GM23338 (cell line): Measurements from ENCODE around the gene UVRAG. TPM values are rescaled to one million over a fixed set of nuclear protein-coding genes. Genes with fewer than 3 reads are reported as not detected.

ENCODE experiments used
- EZH2 ChIP-seq: fragments of 200-600 bp; sonication (generic); IDR thresholded peaks from one replicate; pipeline ENCODE4 v1.8.0; 2017; ENCODE audit warnings: antibody characterized with exemption, mild to moderate bottlenecking, low read depth; ENCODE audit not compliant: unreplicated experiment
- ZNF114 ChIP-seq: fragments of 250-450 bp; sonication (Bioruptor Pico); IDR thresholded peaks from 2 replicates; pipeline ENCODE4 v1.5.0; 2020; ENCODE audit warnings: mild to moderate bottlenecking, moderate library complexity
- polyA plus RNA-seq: library from polyadenylated mRNA; unstranded; fragments of >200 nt; fragmentation: Nextera tagmentation; extraction: Ambion mirVana; gene quantifications from 2 replicates; pipeline ENCODE4 v1.2.1, GENCODE V29; 2016
- total RNA-seq: library from RNA; depleted of rRNA; stranded (reverse); fragments of >200 nt; shearing (Covaris generic); gene quantifications from 2 replicates; pipeline ENCODE4 v1.2.3, GENCODE V29; 2014
- TF ChIP-seq, protein P1 (sequence below): fragments of 250-450 bp; sonication (Bioruptor Pico); IDR thresholded peaks from 2 replicates; pipeline ENCODE4 v1.5.0; 2020; ENCODE audit warnings: mild to moderate bottlenecking, moderate library complexity
- TF ChIP-seq, protein P2 (sequence below): IDR thresholded peaks from 2 replicates; pipeline ENCODE4 v1.6.1; 2016; ENCODE audit warnings: antibody characterized with exemption
- TF ChIP-seq, protein P3 (sequence below), 2 experiments: fragments of 200-600 bp in 1 of 2; sonication (generic) in 1 of 2; conservative IDR thresholded peaks; 2 replicates each; pipeline versions ENCODE4 v1.5.1 to v1.6.1; 2016 to 2017; ENCODE audit warnings: antibody characterized with exemption in 2 of 2, low read depth in 2 of 2, mild to moderate bottlenecking in 2 of 2, moderate library complexity in 1 of 2
- TF ChIP-seq, protein P4 (sequence below): IDR thresholded peaks from one replicate; pipeline ENCODE4 v1.6.1; 2018; ENCODE audit warnings: antibody characterized with exemption; ENCODE audit not compliant: unreplicated experiment

The UVRAG gene
- total and polyA plus RNA-seq, 2 experiments from 2014 or later, result 15.3 to 17.4 TPM

DNA sequence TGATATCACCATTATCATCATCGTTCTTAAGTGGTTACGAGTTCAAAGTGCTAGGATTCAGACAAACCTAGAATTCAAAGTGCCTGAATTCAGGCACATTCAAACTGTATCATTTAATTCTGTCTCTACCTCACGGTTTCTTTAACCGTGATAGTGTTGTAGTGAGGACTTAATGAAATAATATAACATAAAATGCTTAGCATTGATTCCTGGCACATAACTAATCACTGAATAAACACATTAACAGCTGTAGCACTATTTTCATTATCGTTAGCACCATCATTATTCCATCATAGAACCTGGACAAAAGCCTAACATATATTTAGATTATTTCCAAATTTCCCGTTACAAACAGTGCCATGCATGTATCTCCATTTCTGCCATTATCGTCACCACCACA, 289.3 kb downstream of the UVRAG start (continued):
- TF ChIP-seq, protein P1, sequence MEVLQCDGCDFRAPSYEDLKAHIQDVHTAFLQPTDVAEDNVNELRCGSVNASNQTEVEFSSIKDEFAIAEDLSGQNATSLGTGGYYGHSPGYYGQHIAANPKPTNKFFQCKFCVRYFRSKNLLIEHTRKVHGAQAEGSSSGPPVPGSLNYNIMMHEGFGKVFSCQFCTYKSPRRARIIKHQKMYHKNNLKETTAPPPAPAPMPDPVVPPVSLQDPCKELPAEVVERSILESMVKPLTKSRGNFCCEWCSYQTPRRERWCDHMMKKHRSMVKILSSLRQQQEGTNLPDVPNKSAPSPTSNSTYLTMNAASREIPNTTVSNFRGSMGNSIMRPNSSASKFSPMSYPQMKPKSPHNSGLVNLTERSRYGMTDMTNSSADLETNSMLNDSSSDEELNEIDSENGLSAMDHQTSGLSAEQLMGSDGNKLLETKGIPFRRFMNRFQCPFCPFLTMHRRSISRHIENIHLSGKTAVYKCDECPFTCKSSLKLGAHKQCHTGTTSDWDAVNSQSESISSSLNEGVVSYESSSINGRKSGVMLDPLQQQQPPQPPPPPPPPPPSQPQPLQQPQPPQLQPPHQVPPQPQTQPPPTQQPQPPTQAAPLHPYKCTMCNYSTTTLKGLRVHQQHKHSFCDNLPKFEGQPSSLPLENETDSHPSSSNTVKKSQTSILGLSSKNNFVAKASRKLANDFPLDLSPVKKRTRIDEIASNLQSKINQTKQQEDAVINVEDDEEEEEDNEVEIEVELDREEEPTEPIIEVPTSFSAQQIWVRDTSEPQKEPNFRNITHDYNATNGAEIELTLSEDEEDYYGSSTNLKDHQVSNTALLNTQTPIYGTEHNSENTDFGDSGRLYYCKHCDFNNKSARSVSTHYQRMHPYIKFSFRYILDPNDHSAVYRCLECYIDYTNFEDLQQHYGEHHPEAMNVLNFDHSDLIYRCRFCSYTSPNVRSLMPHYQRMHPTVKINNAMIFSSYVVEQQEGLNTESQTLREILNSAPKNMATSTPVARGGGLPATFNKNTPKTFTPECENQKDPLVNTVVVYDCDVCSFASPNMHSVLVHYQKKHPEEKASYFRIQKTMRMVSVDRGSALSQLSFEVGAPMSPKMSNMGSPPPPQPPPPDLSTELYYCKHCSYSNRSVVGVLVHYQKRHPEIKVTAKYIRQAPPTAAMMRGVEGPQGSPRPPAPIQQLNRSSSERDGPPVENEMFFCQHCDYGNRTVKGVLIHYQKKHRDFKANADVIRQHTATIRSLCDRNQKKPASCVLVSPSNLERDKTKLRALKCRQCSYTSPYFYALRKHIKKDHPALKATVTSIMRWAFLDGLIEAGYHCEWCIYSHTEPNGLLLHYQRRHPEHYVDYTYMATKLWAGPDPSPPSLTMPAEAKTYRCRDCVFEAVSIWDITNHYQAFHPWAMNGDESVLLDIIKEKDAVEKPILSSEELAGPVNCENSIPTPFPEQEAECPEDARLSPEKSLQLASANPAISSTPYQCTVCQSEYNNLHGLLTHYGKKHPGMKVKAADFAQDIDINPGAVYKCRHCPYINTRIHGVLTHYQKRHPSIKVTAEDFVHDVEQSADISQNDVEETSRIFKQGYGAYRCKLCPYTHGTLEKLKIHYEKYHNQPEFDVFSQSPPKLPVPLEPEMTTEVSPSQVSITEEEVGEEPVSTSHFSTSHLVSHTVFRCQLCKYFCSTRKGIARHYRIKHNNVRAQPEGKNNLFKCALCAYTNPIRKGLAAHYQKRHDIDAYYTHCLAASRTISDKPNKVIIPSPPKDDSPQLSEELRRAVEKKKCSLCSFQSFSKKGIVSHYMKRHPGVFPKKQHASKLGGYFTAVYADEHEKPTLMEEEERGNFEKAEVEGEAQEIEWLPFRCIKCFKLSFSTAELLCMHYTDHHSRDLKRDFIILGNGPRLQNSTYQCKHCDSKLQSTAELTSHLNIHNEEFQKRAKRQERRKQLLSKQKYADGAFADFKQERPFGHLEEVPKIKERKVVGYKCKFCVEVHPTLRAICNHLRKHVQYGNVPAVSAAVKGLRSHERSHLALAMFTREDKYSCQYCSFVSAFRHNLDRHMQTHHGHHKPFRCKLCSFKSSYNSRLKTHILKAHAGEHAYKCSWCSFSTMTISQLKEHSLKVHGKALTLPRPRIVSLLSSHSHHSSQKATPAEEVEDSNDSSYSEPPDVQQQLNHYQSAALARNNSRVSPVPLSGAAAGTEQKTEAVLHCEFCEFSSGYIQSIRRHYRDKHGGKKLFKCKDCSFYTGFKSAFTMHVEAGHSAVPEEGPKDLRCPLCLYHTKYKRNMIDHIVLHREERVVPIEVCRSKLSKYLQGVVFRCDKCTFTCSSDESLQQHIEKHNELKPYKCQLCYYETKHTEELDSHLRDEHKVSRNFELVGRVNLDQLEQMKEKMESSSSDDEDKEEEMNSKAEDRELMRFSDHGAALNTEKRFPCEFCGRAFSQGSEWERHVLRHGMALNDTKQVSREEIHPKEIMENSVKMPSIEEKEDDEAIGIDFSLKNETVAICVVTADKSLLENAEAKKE (CRISPR knock-in tag), result no peak
- no peak for TF ChIP-seq EZH2
- TF ChIP-seq ZNF114, result no peak
- TF ChIP-seq, protein P2, sequence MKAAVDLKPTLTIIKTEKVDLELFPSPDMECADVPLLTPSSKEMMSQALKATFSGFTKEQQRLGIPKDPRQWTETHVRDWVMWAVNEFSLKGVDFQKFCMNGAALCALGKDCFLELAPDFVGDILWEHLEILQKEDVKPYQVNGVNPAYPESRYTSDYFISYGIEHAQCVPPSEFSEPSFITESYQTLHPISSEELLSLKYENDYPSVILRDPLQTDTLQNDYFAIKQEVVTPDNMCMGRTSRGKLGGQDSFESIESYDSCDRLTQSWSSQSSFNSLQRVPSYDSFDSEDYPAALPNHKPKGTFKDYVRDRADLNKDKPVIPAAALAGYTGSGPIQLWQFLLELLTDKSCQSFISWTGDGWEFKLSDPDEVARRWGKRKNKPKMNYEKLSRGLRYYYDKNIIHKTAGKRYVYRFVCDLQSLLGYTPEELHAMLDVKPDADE, result no peak
- TF ChIP-seq, protein P3, sequence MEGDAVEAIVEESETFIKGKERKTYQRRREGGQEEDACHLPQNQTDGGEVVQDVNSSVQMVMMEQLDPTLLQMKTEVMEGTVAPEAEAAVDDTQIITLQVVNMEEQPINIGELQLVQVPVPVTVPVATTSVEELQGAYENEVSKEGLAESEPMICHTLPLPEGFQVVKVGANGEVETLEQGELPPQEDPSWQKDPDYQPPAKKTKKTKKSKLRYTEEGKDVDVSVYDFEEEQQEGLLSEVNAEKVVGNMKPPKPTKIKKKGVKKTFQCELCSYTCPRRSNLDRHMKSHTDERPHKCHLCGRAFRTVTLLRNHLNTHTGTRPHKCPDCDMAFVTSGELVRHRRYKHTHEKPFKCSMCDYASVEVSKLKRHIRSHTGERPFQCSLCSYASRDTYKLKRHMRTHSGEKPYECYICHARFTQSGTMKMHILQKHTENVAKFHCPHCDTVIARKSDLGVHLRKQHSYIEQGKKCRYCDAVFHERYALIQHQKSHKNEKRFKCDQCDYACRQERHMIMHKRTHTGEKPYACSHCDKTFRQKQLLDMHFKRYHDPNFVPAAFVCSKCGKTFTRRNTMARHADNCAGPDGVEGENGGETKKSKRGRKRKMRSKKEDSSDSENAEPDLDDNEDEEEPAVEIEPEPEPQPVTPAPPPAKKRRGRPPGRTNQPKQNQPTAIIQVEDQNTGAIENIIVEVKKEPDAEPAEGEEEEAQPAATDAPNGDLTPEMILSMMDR (conservative IDR thresholded peaks at IDR 0.05; ENCODE audit: low read depth in 2 of 2), result no peak
- TF ChIP-seq, protein P4, sequence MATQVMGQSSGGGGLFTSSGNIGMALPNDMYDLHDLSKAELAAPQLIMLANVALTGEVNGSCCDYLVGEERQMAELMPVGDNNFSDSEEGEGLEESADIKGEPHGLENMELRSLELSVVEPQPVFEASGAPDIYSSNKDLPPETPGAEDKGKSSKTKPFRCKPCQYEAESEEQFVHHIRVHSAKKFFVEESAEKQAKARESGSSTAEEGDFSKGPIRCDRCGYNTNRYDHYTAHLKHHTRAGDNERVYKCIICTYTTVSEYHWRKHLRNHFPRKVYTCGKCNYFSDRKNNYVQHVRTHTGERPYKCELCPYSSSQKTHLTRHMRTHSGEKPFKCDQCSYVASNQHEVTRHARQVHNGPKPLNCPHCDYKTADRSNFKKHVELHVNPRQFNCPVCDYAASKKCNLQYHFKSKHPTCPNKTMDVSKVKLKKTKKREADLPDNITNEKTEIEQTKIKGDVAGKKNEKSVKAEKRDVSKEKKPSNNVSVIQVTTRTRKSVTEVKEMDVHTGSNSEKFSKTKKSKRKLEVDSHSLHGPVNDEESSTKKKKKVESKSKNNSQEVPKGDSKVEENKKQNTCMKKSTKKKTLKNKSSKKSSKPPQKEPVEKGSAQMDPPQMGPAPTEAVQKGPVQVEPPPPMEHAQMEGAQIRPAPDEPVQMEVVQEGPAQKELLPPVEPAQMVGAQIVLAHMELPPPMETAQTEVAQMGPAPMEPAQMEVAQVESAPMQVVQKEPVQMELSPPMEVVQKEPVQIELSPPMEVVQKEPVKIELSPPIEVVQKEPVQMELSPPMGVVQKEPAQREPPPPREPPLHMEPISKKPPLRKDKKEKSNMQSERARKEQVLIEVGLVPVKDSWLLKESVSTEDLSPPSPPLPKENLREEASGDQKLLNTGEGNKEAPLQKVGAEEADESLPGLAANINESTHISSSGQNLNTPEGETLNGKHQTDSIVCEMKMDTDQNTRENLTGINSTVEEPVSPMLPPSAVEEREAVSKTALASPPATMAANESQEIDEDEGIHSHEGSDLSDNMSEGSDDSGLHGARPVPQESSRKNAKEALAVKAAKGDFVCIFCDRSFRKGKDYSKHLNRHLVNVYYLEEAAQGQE, result no peak
